HepG2 (cell line): ENCODE measurements around the gene TRIM34. TPM values are rescaled to one million over a fixed set of nuclear protein-coding genes. Genes with fewer than 3 reads are reported as not detected.

Experiments used
- ATF7 ChIP-seq, 2 experiments: fragments of 450-650 bp in 1 of 2; sonication (generic) in 1 of 2; formaldehyde crosslinking in 1 of 2; IDR thresholded peaks; 2 replicates each; pipeline versions ENCODE4 v1.4.0 to v1.6.1; 2016 to 2020; ENCODE audit warnings: antibody characterized with exemption in 1 of 2, mild to moderate bottlenecking in 1 of 2, missing genetic modification reagents in 1 of 2
- CEBPB ChIP-seq: IDR thresholded peaks from 2 replicates; pipeline ENCODE4 v1.6.1; 2011; ENCODE audit warnings: low read depth, low read length, improper control_type of control experiment, borderline replicate concordance
- ELF4 ChIP-seq: sonication (generic); formaldehyde crosslinking; IDR thresholded peaks from 2 replicates; pipeline ENCODE4 v1.5.0; 2020; ENCODE audit warnings: missing genetic modification reagents, mild to moderate bottlenecking, moderate library complexity, borderline replicate concordance
- FOXP1 ChIP-seq, 2 experiments: fragments of 450-650 bp in 1 of 2; IDR thresholded peaks; 2 replicates each; pipeline ENCODE4 v1.6.1; 2017 to 2018; ENCODE audit warnings: antibody characterized with exemption in 1 of 2
- HES4 ChIP-seq: sonication (generic); formaldehyde crosslinking; IDR thresholded peaks from 2 replicates; pipeline ENCODE4 v1.9.0; 2021; ENCODE audit warnings: mild to moderate bottlenecking, missing genetic modification reagents, borderline replicate concordance
- JDP2 ChIP-seq: sonication (generic); formaldehyde crosslinking; IDR thresholded peaks from 2 replicates; pipeline ENCODE4 v1.8.1; 2022; ENCODE audit warnings: missing genetic modification reagents, borderline replicate concordance
- MXI1 ChIP-seq: IDR thresholded peaks from 3 replicates; pipeline ENCODE4 v1.6.1; 2012; ENCODE audit warnings: low read depth, low read length, inconsistent platforms, borderline replicate concordance
- MYNN ChIP-seq: sonication (generic); formaldehyde crosslinking; IDR thresholded peaks from 2 replicates; pipeline ENCODE4 v1.4.0; 2020; ENCODE audit warnings: mild to moderate bottlenecking, low read depth, missing genetic modification reagents
- RBFOX2 ChIP-seq: fragments of 200-400 bp; formaldehyde crosslinking; IDR thresholded peaks from 2 replicates; pipeline ENCODE4 v1.6.1; 2017; ENCODE audit warnings: low read depth, mild to moderate bottlenecking, low read length
- SIN3A ChIP-seq: IDR thresholded peaks from 2 replicates; pipeline ENCODE4 v1.6.1; 2011; ENCODE audit warnings: low read depth, mild to moderate bottlenecking, control low read depth, low read length, borderline replicate concordance
- ZFAT ChIP-seq: sonication (generic); formaldehyde crosslinking; conservative IDR thresholded peaks from 2 replicates; pipeline ENCODE4 v1.8.1; 2023; ENCODE audit warnings: missing genetic modification reagents, inconsistent platforms
- ZNF225 ChIP-seq: sonication (generic); formaldehyde crosslinking; IDR thresholded peaks from 2 replicates; pipeline ENCODE4 v1.4.0; 2020; ENCODE audit warnings: mild to moderate bottlenecking, missing genetic modification reagents
- ZNF263 ChIP-seq: sonication (generic); formaldehyde crosslinking; IDR thresholded peaks from 2 replicates; pipeline ENCODE4 v1.4.0; 2020; ENCODE audit warnings: missing genetic modification reagents
- ZNF550 ChIP-seq: sonication (generic); formaldehyde crosslinking; IDR thresholded peaks from 2 replicates; pipeline ENCODE4 v1.4.0; 2020; ENCODE audit warnings: mild to moderate bottlenecking, missing genetic modification reagents, borderline replicate concordance
- ZNF704 ChIP-seq: sonication (generic); formaldehyde crosslinking; IDR thresholded peaks from 2 replicates; pipeline ENCODE4 v1.8.1; 2023; ENCODE audit warnings: mild to moderate bottlenecking, inconsistent platforms, moderate library complexity, missing genetic modification reagents, borderline replicate concordance
- polyA plus RNA-seq, 8 experiments: library from polyadenylated mRNA; depleted of rRNA in 3 of 8; stranded (reverse) in 7 of 8; unstranded in 1 of 8; fragments of >200 nt; fragmentation: Illumina TruSeq in 4 of 8; extraction: Trizol in 4 of 8; gene quantifications; 2 replicates each; pipeline versions ENCODE4 v1.2.1 to v1.2.3, GENCODE V29; 2011 to 2016; ENCODE audit warnings: low read depth in 4 of 8, missing spikeins in 1 of 8, mixed read lengths in 1 of 8; ENCODE audit not compliant: insufficient read depth in 1 of 8
- total RNA-seq, 5 experiments: library from RNA; depleted of rRNA; stranded (reverse); fragments of >200 nt; fragmentation: Illumina TruSeq; extraction: Trizol; gene quantifications; 2 replicates each; pipeline ENCODE4 v1.2.3, GENCODE V29; 2016; ENCODE audit warnings: low read depth in 1 of 5
- TF ChIP-seq, protein P1 (sequence below): sonication (generic); formaldehyde crosslinking; conservative IDR thresholded peaks from 2 replicates; pipeline ENCODE4 v1.4.0; 2020; ENCODE audit warnings: missing genetic modification reagents
- TF ChIP-seq, protein P2 (sequence below): sonication (generic); formaldehyde crosslinking; IDR thresholded peaks from 2 replicates; pipeline ENCODE4 v1.5.1; 2020; ENCODE audit warnings: missing genetic modification reagents, mild to moderate bottlenecking, borderline replicate concordance
- TF ChIP-seq, protein P3 (sequence below): sonication (generic); formaldehyde crosslinking; IDR thresholded peaks from 2 replicates; pipeline ENCODE4 v1.9.0; 2021; ENCODE audit warnings: missing genetic modification reagents, mild to moderate bottlenecking, borderline replicate concordance
- TF ChIP-seq, protein P4 (sequence below): sonication (generic); formaldehyde crosslinking; IDR thresholded peaks from 2 replicates; pipeline ENCODE4 v1.5.0; 2020; ENCODE audit warnings: missing genetic modification reagents
- TF ChIP-seq, protein P5 (sequence below): IDR thresholded peaks from 2 replicates; pipeline ENCODE4 v1.6.1; 2016

Gene TRIM34
- total and polyA plus RNA-seq, 2 of the 13 experiments (the other 11 are each of a cell fraction or from before 2014, with no cell fraction given), result 0.13 to 0.42 TPM

- no peak for TF ChIP-seq ZNF263
- TF ChIP-seq, protein P1, sequence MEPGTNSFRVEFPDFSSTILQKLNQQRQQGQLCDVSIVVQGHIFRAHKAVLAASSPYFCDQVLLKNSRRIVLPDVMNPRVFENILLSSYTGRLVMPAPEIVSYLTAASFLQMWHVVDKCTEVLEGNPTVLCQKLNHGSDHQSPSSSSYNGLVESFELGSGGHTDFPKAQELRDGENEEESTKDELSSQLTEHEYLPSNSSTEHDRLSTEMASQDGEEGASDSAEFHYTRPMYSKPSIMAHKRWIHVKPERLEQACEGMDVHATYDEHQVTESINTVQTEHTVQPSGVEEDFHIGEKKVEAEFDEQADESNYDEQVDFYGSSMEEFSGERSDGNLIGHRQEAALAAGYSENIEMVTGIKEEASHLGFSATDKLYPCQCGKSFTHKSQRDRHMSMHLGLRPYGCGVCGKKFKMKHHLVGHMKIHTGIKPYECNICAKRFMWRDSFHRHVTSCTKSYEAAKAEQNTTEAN (CRISPR knock-in tag), result no peak
- TF ChIP-seq ELF4 (CRISPR knock-in tag), result no peak
- no peak for TF ChIP-seq ATF7 (IDR thresholded peaks at IDR 0.05)
- no peak for TF ChIP-seq ATF7 (CRISPR knock-in tag; IDR thresholded peaks at IDR 0.05)
- TF ChIP-seq SIN3A, result no peak
- TF ChIP-seq, protein P2, sequence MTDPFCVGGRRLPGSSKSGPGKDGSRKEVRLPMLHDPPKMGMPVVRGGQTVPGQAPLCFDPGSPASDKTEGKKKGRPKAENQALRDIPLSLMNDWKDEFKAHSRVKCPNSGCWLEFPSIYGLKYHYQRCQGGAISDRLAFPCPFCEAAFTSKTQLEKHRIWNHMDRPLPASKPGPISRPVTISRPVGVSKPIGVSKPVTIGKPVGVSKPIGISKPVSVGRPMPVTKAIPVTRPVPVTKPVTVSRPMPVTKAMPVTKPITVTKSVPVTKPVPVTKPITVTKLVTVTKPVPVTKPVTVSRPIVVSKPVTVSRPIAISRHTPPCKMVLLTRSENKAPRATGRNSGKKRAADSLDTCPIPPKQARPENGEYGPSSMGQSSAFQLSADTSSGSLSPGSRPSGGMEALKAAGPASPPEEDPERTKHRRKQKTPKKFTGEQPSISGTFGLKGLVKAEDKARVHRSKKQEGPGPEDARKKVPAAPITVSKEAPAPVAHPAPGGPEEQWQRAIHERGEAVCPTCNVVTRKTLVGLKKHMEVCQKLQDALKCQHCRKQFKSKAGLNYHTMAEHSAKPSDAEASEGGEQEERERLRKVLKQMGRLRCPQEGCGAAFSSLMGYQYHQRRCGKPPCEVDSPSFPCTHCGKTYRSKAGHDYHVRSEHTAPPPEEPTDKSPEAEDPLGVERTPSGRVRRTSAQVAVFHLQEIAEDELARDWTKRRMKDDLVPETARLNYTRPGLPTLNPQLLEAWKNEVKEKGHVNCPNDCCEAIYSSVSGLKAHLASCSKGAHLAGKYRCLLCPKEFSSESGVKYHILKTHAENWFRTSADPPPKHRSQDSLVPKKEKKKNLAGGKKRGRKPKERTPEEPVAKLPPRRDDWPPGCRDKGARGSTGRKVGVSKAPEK (CRISPR knock-in tag), result no peak
- no peak for TF ChIP-seq CEBPB
- TF ChIP-seq, protein P3, sequence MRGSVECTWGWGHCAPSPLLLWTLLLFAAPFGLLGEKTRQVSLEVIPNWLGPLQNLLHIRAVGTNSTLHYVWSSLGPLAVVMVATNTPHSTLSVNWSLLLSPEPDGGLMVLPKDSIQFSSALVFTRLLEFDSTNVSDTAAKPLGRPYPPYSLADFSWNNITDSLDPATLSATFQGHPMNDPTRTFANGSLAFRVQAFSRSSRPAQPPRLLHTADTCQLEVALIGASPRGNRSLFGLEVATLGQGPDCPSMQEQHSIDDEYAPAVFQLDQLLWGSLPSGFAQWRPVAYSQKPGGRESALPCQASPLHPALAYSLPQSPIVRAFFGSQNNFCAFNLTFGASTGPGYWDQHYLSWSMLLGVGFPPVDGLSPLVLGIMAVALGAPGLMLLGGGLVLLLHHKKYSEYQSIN (CRISPR knock-in tag), result no peak
- TF ChIP-seq ZNF225 (CRISPR knock-in tag), result no peak
- TF ChIP-seq, protein P4, sequence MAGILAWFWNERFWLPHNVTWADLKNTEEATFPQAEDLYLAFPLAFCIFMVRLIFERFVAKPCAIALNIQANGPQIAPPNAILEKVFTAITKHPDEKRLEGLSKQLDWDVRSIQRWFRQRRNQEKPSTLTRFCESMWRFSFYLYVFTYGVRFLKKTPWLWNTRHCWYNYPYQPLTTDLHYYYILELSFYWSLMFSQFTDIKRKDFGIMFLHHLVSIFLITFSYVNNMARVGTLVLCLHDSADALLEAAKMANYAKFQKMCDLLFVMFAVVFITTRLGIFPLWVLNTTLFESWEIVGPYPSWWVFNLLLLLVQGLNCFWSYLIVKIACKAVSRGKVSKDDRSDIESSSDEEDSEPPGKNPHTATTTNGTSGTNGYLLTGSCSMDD, result no peak
- TF ChIP-seq MYNN, result no peak
- TF ChIP-seq ZFAT (CRISPR knock-in tag), result no peak
- TF ChIP-seq, protein P5, sequence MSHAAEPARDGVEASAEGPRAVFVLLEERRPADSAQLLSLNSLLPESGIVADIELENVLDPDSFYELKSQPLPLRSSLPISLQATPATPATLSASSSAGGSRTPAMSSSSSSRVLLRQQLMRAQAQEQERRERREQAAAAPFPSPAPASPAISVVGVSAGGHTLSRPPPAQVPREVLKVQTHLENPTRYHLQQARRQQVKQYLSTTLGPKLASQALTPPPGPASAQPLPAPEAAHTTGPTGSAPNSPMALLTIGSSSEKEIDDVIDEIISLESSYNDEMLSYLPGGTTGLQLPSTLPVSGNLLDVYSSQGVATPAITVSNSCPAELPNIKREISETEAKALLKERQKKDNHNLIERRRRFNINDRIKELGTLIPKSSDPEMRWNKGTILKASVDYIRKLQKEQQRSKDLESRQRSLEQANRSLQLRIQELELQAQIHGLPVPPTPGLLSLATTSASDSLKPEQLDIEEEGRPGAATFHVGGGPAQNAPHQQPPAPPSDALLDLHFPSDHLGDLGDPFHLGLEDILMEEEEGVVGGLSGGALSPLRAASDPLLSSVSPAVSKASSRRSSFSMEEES (CRISPR knock-in tag), result no peak
- TF ChIP-seq MXI1, result peak; percentile 23; the same call in 1 of the 3 replicates
- no peak for TF ChIP-seq HES4 (CRISPR knock-in tag)
- TF ChIP-seq ZNF550, result no peak
- TF ChIP-seq JDP2 (CRISPR knock-in tag), result no peak
- no peak for TF ChIP-seq RBFOX2
- TF ChIP-seq FOXP1 (IDR thresholded peaks at IDR 0.05), result no peak
- no peak for TF ChIP-seq FOXP1 (CRISPR knock-in tag; IDR thresholded peaks at IDR 0.05)
- no peak for TF ChIP-seq ZNF704 (CRISPR knock-in tag)
These were observed 60.0 kb downstream of the TRIM34 start, which contains the start of gene TRIM5 (continued) for GRCh38 chr11:5684646-5685362.
